Measurements from ENCODE around the gene GIT2.
"Not testable (repeated sequence)": the region's sequence is repeated elsewhere in the genome, so short reads cannot be mapped to it uniquely, and the experiment has no call there.

Gene GIT2

GRCh38 chr12:110005319-110005973 is 9.3 kb upstream of the GIT2 start:
- no peak for DNase-seq (ENCODE audit: low read depth)

GRCh38 chr12:110004598-110004997 is 8.4 kb upstream of the GIT2 start:
- no peak for DNase-seq (ENCODE audit: low read depth)

GRCh38 chr12:110002676-110003515 is 6.7 kb upstream of the GIT2 start:
- peak; percentile 44 for DNase-seq (ENCODE audit: low read depth)

GRCh38 chr12:110001596-110001995 is 5.4 kb upstream of the GIT2 start:
- peak; percentile 25 for DNase-seq (ENCODE audit: low read depth)

GRCh38 chr12:109999983-110000505 is 3.9 kb upstream of the GIT2 start:
- peak; percentile 64 for DNase-seq (ENCODE audit: low read depth)

- DNase-seq (ENCODE audit: low read depth), result no peak
These were observed 3.4 kb upstream of the GIT2 start for GRCh38 chr12:109999649-109999971.

GRCh38 chr12:109998904-109999648 is 2.9 kb upstream of the GIT2 start, which contains the start of gene ANKRD13A:
Gene ANKRD13A (plus strand): TSS chr12:109999430. CDS start chr12:109999689, 259 bp downstream.
- peak; percentile 97 for DNase-seq (ENCODE audit: low read depth)

GRCh38 chr12:109998241-109998903 is 2.2 kb upstream of the GIT2 start:
- no peak for DNase-seq (ENCODE audit: low read depth)

- DNase-seq (ENCODE audit: low read depth), result no peak
These were observed 1.2 kb upstream of the GIT2 start for GRCh38 chr12:109997393-109997792.

GRCh38 chr12:109996483-109996853 is 300 bp upstream of the GIT2 start:
- no peak for DNase-seq (ENCODE audit: low read depth)

GRCh38 chr12:109995361-109995685 is 845 bp downstream of the GIT2 start:
- DNase-seq (ENCODE audit: low read depth), result no peak

GRCh38 chr12:109994401-109995175 is 1.6 kb downstream of the GIT2 start:
- DNase-seq (ENCODE audit: low read depth), result no peak

GRCh38 chr12:109993091-109993490 is 3.1 kb downstream of the GIT2 start:
- no peak for DNase-seq (ENCODE audit: low read depth)

- DNase-seq (ENCODE audit: low read depth), result no peak
These were observed 4.6 kb downstream of the GIT2 start for GRCh38 chr12:109991586-109991985.

GRCh38 chr12:109989380-109989779 is 6.8 kb downstream of the GIT2 start:
- no peak for DNase-seq (ENCODE audit: low read depth)

GRCh38 chr12:109988903-109989302 is 7.3 kb downstream of the GIT2 start:
- DNase-seq (ENCODE audit: low read depth), result no peak

- no peak for DNase-seq (ENCODE audit: low read depth)
These were observed 7.9 kb downstream of the GIT2 start for GRCh38 chr12:109988274-109988673.

- no peak for DNase-seq (ENCODE audit: low read depth)
These were observed 8.6 kb downstream of the GIT2 start for GRCh38 chr12:109987615-109988014.

GRCh38 chr12:109986236-109986635 is 9.9 kb downstream of the GIT2 start:
- DNase-seq (ENCODE audit: low read depth), result not testable (repeated sequence)

GRCh38 chr12:109983432-109984142 is 12.6 kb downstream of the GIT2 start:
- DNase-seq (ENCODE audit: low read depth), result no peak

- peak; percentile 79 for DNase-seq (ENCODE audit: low read depth)
These were observed 14.0 kb downstream of the GIT2 start for GRCh38 chr12:109982210-109982609.
